HG03135 (cell line): Measurements from ENCODE around the gene LIFR.
"Not testable (repeated sequence)": the region's sequence is repeated elsewhere in the genome, so short reads cannot be mapped to it uniquely, and the experiment has no call there.

ENCODE experiments used
- ATAC-seq: cut with Tn5 transposase; IDR thresholded peaks from one replicate; pipeline ENCODE4 v1.9.1; 2021; ENCODE audit warnings: mild to moderate bottlenecking, moderate library complexity; ENCODE audit not compliant: unreplicated experiment

The LIFR gene, protein sequence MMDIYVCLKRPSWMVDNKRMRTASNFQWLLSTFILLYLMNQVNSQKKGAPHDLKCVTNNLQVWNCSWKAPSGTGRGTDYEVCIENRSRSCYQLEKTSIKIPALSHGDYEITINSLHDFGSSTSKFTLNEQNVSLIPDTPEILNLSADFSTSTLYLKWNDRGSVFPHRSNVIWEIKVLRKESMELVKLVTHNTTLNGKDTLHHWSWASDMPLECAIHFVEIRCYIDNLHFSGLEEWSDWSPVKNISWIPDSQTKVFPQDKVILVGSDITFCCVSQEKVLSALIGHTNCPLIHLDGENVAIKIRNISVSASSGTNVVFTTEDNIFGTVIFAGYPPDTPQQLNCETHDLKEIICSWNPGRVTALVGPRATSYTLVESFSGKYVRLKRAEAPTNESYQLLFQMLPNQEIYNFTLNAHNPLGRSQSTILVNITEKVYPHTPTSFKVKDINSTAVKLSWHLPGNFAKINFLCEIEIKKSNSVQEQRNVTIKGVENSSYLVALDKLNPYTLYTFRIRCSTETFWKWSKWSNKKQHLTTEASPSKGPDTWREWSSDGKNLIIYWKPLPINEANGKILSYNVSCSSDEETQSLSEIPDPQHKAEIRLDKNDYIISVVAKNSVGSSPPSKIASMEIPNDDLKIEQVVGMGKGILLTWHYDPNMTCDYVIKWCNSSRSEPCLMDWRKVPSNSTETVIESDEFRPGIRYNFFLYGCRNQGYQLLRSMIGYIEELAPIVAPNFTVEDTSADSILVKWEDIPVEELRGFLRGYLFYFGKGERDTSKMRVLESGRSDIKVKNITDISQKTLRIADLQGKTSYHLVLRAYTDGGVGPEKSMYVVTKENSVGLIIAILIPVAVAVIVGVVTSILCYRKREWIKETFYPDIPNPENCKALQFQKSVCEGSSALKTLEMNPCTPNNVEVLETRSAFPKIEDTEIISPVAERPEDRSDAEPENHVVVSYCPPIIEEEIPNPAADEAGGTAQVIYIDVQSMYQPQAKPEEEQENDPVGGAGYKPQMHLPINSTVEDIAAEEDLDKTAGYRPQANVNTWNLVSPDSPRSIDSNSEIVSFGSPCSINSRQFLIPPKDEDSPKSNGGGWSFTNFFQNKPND

DNA sequence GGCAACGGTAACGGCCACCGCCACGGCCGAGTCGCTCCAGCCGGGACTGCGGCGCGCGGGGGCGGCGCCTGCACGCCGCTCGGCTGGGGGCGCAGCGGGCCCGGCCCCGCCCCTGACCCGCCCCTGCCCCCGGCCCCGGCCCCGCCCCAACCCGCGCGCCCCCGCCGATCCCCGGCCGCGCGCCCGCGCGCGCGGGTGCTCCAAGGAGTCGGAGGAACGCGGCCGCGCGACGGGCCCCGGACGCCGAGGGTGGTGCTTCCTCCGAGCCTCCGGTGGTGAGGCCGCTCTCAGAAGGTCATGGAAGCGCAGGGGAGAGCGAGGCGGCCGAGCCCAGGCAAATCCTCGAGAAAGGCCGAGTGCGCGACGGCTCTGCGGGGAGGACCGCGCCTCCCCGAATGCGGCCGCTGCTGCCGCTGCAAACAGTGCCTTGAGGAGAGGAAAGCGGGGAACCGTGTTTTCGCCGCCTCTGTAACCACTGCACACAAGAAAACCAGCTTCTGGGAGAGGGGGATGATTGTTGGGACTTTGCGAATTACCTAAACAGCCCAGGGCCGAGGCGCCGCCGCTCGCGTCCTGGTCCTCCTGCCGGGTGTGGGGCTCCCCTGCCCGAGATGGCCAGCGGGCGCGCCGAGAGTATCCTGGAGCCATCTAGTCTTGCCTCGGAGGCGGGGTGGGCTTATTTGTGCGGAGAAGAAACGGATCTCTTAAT lies at the start of gene LIFR:
LIFR (minus strand) TSS at position 48 of the 709 bp plus-strand sequence. CDS start 25,999 bp downstream, outside the sequence.
- peak; percentile 18 for ATAC-seq

GRCh38 chr5:38605610-38606009 lies 49.2 kb upstream of the LIFR start:
- ATAC-seq = no peak

DNA sequence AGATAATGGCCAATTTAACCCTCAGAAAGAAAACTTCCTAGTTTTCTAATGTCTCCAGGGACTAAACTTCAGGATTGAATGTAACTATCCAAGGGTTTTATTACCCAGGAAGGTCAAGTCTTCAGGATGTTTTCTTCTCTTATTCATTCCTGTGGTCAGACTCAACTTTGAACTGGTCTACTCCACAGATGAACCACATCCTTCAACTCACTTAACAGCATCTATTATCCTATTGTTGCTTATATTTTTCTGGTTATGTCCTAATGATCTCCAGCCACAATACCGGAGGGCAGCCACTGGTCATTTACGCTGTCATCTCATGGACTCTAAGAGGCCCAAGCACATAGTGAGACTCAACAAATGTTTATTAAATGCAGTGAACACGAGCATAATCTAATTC lies 47.2 kb upstream of the LIFR start:
- no peak for ATAC-seq

DNA sequence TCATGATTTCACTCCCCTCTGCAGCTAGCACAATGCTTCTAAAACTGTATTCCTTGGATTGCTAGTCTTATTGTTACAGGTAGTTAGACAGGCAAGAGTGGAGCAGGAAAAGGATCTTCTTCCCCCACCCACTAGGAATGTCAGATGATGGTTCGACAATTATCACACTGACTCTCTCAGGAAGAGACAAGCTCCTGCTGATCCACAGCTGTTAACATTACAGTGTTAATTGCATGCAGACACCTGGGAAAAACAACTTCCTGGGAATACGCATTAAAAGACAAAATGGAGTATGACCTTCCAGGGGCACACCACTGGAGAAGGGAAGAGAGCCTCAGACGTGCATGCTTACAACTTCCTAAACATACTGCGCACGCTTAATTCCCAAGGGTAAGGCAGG lies 46.2 kb upstream of the LIFR start:
- ATAC-seq = no peak

- no peak for ATAC-seq
Observed at GRCh38 chr5:38601863-38602298, 45.4 kb upstream of the LIFR start.

DNA sequence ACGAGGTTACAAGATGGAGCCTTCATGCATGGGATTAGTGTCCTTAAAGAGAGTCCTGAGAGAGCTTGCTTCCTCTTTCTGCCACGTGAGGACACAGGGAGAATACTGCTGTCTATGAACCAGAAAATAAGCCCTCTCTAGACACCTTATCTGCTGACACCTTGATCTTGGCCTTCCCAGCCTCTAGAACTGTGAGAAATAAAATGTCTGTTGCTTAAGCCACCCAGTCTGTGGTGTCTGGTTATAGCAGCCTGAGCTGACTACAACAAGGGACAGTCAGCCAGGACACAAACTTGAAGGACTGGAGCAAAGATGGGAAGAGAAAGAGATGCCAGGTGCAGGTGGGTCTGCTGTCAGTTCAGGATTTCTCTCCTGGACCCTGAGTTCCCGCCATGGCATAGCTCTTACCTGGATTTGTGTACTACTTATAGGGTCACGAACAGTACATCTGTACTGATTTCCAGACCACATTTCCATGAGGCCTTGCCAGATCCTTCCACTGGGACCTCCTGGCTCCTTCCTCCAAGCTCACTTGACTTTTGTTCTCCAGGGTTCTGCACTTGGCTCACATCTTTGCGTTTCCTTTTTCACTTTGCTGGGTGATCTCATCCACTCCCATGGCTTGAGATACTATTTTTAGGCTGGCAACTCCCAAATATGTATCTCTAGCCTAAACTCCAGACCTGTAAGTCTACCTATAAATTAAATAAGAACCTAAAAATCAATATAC lies 44.9 kb upstream of the LIFR start:
- no peak for ATAC-seq

DNA sequence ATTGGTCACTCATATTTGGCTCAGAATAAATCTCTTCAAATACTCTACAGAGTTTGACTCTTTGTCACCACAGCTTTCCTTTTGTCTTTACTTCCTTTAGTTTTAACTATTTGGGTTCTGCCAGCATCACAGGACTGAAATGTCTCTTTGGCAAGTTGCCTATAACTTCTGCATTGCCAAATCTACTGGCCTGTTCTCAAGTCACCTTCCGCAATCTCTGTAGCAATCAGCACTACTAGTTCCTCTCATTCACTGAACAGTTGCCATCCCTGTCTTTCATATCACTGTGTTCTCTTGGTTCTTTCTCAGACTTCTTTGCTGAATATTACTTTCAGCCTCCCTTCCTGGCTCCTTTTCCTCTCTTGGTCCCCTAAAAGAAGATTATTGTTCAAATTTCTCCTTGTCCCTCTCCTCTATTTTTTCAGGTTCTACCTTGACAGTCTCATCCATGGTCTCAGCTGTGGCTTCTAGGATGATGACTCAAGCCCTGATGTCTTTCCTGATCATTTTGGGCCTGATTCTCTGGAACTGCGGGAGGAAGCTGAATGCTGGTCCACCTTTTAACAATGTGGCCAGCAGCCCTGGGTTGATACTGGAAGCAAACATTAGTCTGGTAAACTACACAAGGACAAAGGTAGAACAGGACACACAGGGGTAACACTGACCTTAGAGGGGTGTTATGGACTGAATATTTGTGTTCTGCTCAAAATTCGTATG lies 44.0 kb upstream of the LIFR start:
- no peak for ATAC-seq

GRCh38 chr5:38599751-38600150 lies 43.3 kb upstream of the LIFR start:
- not testable (repeated sequence) for ATAC-seq

DNA sequence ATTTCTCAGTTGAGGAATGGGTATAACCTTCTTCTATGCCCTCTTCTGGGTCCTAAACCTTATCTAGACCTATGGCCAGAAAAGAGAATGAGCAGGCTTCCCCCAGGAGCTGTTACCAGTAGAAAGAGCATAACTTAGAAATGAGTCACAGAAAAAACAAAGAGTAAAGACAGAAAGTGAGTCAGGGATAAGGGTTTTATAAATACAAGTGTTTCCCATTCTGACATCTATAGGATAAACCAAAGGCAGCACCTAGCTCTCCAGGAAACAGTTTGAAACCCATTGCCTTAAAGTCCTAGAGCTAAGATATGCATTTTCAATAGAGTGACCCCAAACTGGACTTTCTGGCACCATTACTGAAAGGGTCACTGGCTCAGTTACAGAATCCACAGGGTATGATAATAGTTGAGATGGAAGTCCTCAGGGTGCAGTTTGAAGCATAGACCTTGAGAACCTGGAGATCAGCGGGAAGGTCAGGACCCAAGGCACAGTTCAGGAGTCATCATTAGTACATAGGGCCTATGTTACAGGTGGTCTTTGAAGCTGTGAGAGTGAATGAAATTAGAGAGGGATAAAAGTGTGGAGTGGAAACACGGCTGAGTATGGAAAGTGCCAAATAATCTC lies 42.7 kb upstream of the LIFR start:
- ATAC-seq = no peak

- no peak for ATAC-seq
Observed at GRCh38 chr5:38598296-38598993, 42.0 kb upstream of the LIFR start.

- no peak for ATAC-seq
Observed at GRCh38 chr5:38596981-38597380, 40.5 kb upstream of the LIFR start.

DNA sequence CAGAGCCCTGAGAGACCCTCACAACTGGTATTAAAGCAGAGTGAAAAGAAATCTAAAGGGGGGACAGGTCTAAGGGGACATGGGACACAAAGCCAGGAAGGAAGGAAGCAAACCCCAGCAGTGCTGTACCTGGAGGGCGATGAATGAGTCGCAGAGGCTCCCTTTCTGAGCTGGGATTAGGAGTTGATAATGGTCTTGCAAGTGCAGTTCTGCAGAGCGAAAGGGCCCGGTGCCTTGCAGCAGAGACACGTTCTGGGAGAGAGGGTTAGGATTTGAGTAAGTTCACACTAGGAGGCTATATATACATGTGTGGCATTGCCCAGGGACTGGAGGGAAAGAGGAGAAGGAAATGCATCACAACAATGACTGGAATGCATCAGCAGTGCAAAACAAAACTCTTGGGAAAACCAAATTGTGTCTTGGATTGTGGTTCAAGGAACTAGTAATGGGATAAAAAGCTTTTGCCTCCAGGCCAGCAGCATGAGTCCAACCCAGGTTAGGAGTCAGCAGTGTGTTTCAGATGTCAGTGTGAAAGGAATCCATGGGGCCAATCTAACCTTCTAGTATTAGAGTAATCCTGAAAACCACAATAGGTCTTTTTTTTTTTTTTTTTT lies 38.8 kb upstream of the LIFR start:
- ATAC-seq = no peak

DNA sequence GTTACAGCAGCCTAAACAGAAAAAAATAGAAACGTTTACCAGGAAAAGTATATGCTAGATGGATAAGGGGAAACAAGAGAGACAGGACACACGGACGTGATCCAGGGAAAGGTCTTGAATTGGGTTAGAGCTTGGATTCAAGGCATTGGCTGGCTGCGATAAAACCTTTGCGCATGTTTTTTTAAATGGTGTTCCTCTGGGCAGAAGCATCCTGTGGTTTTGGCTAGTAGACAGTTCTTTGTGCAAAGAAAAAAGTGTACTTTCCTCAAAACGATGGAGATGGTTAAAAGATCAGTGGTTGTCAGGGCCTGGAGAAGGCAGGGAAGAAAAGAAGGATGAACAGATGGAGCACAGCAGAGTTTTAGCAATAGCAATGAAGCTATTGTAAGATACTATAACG lies 37.5 kb upstream of the LIFR start:
- no peak for ATAC-seq

DNA sequence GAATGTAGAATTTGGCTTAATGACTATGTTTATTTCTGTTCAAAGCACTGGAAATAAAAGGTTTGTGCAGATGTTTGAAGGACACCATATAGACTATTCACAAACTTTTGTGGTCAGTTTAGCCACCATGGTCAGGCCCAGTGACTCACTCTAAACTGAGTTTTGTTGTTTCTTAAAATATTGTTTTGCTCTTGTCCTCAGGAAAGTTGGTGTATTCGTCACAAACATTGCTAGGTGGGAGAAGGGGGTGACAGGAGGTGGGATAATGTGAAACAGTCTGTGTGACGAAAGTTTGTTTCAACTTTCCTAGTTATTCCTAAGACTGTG lies 35.0 kb upstream of the LIFR start:
- ATAC-seq = no peak

GRCh38 chr5:38590838-38591522 lies 34.5 kb upstream of the LIFR start:
- no peak for ATAC-seq

DNA sequence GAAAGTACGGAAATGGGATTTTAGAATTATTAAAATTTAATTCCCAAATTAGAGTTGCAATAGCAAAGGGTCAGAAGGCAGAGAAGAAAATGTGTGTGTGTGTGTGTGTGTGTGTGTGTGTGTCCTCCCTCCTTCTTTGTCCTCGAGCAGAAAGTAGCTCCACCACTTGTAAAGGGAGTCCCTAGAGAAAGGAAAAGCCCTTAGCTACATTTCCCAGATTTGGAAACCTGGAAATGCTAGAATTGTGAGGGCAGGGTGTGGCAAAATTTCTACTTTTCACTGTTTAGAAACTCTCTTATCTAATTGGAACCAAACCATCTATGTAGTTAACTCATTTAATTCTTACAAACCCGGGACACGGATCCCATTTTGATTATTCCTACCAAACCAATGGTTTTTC lies 33.2 kb upstream of the LIFR start:
- no peak for ATAC-seq

DNA sequence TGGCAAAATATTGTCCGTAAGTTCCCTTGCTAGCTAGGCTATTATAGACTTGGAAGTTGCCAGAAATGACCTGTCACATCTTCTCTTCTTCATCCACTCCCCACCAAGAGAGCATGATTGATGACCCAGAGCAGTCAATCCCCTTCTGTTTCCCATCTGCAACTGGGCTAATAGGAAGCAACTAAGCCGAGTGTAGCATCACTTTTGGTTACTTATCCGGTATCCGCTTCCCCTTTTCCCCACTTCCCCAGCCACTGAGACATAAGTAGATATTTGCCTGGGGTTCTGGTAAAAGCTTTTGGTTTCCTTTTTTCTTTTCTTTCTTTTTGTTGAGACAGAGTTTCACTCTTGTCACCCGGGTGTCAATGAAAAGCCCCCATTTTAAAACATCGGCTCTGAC lies 29.4 kb upstream of the LIFR start:
- no peak for ATAC-seq

DNA sequence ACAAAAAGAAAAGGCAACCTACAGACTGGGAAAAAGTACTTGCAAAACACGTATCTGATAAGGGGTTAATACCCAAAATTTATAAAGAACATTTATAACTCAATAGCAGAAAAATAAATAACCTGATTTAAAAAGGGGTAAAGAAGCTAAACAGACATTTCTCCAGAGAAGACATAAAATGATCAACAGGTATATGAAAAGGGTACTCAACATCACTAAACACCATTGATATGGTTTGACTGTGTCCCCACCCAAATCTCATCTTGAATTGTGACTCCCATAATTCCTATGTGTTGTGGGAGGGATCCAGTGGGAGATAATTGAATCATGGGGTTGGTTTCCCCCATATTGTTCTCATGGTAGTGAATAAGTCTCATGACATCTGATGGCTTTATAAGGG lies 27.1 kb upstream of the LIFR start:
- no peak for ATAC-seq
